GOT3 (cell line): Measurements from ENCODE around the gene OR14I1.

ENCODE experiments used
- DNase-seq: peaks from one replicate; lab custom pipeline; 2025; ENCODE audit warnings: mixed read lengths; lab: John Stamatoyannopoulos, UW

Gene OR14I1

DNA sequence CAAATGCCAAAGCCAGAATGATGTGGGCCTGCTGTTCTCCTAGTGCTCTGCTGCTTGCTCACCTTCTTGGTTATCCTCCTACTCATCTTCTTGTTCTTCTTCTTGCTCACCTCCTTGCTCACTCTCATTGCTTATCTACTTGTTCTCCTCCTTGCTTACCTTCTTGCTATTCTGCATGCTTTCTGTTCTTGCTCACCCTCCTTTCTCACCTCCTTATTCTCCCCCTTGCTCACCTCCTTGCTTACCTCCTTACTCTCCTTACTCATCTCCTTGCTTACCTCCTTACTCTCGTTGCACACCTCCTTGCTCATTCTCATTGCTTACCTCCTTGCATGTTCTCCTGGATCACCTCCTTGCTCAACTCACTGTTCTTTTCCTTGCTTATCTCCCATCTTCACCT is at the start of gene OR14I1:
Gene OR14I1, minus strand, starts transcription at position 53 of the 400 bp plus-strand sequence.
- no peak for DNase-seq

DNA sequence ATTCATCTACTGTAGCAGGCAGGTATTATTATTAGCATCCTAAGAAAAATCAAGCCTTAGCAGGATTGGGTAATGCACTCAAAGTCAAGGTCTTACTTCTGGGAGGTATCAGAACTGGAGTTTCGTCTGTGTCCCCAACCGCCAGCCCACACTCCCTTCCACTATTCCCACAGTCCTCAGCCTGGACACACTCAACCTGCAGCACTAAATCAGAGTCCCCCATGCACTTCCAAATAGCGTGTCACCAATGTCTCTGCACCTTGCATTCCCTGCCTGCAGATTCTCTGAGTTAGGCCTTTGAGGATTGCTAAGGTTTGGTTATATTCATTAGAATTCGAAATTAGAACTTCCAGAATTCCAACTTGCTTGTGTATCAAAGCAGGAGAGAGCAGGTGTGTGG is 49.1 kb upstream of the OR14I1 start:
- DNase-seq = no peak

DNA sequence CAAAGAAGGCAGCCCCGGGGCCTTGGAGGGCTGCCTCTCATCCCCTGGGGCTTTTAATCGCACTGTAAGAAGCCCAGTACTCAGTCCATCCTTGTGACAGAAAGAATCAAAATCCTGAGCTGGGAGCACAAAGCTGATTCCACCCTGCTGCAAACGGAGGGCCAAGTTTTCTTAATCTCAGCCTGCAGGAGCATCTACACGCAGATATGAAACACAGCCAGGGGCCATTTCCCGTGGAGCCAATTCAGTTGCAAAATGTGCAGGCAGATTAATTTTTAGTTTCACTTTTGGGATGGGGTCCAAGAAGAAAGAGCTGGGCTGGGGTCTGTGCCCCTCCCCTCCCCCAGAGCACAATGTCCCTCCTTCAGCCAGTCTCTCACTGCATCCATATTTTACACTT is 48.6 kb upstream of the OR14I1 start:
- no peak for DNase-seq

DNA sequence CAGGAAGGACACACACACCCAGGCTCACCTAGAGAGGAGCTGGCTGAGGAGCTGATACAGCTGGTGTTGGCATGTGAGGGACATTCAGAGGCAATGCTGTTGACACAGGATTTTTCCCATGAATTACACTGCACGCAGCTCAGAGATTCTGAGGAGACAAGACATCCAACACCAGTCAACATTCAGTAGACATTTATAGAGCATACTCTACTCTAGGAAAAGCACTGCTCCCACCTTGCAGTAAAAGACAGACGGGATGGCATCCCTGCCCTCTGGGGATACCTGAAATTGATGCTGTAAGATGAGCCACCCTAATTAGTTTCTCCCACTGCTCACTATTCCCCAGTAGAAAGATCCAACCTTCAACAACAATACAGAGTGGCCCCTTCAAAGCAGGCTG is 47.9 kb upstream of the OR14I1 start:
- DNase-seq = no peak

DNA sequence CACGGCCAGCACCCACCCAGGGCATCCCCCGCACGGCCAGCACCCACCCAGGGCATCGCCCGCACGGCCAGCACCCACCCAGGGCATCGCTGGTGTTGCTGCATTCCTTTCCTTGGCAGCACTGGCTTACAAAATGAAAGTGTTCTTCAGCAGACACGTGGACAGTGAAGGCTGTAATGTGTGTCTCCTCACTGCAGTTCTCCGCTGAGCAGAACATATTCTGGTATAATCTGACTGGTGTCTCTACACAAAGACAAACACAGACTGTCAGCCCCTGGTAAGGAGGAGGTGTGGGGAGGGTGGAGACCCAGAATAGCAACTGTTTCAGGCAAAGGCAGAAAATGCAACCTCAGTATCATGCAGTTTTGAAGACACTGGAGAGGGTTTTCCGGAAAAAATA is 45.6 kb upstream of the OR14I1 start:
- DNase-seq = no peak

DNA sequence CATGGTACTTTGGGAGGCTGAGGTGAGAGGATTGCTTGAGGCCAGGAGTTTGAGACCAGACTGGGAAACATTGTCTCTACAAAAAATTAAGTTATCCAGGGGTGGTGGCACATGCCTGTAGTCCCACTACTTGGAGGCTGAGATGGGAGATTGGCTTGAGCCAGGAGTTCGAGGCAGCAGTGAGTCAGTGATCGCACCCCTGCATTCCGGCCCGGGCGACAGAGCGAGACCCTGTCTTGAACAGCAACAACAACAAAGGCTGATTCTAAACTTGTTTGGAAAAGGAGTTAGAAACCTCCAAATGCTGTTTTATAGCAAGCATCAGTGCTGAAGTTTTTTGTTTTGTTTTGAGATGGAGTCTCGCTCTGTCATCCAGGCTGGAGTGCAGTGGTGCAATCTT is 38.3 kb upstream of the OR14I1 start:
- DNase-seq = no peak

DNA sequence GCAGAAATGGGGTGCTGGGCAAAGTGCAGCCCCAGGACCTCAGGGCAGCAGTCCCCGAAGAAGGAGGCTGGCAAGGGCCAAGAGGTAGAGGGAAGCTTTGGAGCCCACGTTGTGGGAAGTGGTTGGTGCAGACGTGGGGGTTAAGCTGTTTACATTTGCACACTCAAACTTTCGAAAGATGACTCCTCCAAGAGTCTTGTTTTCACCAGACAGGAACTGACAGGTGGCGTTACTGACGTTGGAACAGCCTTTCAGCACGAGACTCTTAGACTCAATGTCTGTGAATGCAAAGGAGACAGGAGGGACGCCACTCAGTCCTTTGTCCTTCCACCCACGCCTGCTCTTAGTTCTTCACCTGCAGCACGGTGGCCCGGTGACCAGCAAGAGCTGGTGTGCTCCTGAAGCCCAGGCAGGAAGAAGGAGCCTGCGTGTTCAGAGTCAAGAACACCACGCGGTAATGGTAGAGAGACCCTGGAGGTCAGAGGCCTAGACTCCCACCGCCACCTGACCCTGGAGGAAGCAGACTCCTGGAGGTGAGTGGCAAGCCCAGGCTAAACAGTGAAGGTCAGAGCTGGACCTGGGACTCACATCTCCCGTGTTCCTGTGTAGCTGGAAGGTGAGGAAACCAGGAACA is 37.1 kb upstream of the OR14I1 start:
- no peak for DNase-seq

DNA sequence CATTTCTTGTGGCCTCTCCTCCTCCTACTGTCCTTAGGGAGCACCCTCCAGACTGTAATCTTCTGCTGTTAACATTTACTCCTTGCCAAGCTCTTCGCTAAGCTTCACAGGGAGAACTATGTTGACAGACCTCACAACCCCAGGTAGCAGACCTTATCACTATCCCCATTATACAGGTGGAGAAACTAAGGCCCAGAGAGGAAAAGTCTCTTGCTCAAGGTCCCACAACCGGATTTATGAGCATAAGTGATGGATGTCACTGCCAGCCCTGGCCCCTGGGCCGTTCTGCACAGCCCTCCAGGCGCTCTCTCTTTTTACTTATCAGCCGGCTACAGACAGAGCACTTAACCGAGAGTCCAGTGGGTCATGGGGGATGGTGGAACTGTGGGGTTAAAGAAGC is 34.9 kb upstream of the OR14I1 start:
- no peak for DNase-seq

DNA sequence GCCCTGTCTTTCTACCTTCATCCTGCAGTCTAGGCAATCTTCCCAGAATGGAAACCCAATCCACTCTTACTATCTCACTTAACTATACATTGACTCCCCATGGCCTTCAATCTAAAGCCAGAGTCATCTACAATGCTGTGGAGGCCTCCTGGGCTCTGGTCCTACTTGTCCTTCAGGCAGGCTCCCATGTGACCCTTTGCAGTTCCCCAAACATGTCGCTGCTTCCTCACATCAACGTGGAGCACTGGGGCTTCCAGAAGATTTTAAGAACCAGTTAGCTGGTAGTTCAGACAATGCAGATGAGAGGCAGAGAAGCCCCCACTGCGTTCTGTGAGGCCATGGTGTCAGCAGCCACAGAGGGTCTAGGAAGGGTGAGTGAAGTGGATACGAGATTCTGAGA is 34.4 kb upstream of the OR14I1 start:
- DNase-seq = no peak

DNA sequence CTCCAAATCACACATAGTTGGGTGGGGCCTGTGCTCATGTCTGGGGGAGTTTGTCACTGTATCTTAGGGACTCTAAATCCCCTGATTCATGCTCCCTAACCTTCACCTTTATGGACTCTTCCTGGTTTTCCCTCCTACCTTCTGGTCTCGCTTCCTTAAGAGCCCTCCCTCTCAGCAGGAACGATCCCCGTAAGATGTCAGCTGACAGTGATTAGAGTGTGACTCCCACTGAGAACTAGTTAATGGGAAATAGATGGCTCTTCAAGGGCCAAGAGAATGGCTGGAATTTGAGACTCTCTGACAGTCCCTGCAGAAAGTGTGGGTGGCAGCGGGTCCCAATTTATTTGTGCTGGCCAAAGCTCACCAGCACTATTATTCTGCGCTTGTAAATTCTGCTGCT is 31.0 kb upstream of the OR14I1 start:
- DNase-seq = no peak

DNA sequence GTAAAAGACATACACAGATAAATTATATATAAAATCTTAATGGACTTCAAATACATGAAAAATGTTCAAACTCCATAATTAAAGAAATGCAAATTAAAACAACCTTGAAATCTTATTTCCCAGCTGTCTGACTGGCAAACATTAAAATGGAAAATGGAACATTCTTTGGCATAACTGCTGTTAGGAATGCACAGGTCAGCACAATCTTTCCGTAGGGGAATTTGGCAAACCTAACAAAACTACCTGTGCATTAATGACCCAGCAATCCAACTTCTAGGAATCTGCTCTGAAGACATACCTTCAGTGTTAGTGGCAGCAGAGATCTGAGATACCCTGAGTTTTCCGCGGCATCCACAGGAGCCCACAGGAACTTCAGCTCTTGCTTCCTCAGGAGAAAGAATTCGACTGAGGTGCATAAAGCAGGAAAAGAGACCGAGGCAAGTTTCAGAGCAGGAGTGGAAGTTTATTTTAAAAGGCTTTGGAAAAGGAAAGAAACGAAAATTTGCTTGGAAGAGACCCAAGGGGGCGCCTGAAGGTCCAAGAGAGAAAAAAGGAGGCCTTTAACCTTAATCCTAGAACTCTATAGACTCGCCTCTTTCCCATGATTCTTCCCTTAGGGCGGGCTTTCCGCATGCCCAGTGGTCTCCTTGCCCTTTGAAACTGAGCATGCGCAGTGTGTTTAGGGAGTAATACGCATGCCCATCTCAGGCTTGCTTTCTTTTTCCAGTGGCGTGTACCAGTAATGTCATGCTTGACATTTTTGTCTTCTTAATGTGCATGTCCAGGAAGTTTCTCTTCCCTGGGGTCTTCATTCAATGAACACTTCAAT is 28.2 kb upstream of the OR14I1 start:
- no peak for DNase-seq

DNA sequence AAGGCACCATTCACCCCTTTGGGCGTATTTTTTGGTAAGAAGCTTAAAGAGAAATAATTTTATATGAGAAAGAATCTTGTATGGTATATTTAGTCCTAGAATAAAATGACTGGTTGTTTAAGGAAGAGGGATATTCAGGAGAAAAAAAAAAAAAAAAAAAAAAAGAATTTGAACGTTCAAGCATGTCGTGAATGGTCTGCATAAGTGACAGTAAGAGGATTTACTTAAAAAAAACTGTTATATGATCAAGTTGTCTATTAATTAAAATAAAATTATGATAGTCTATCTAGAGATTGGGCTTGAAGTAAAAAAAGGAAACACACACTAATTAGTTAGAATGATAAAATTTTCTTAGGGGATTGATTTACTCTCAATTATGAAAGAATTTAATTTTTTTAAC is 11.7 kb upstream of the OR14I1 start:
- no peak for DNase-seq

DNA sequence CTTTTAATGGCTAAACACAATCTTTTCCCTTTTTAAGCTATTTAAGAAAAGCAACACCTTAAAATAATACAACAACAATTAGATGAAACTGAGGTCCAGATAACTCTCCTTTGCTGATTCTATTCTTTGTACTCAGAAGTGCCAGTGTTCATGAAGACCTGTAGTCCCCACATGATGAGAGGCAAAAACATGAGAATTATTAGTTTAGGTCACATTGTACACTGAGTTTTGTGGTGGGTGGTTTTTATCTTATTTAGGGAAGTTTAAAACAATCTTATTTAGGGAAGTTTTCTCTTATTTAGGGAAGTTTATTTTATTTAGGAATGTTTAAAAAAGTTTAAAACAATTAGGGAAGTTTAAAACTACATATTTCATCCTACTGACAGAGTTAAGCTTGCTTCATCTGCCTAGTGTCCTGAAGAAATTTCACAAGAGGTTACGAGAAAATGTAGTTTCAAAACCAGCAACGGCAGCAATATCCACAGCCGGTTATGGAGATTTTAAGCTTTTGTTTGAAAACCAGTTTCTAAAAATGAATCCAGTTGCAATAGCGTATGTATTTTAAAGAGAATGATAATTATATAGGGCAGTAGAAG is 7.8 kb upstream of the OR14I1 start:
- no peak for DNase-seq

DNA sequence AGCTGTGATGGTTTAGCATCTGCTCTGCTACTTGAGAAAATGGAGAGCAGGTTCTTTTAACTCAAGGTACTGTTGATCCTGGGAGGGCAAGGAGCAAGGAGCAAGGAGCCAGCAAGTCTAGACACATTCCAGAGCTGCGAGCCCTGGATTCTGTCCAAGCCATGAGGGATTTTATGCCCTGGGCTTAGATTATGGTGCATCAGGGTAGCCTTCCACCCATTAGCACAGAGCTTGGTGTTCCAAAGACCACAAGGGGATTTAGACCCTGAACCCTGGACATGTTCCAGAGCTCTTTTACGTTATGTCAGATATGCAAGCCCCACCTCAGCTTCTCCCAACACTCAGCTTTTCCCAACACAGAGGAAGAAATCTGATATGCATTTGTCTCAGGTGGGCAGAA is 2.0 kb upstream of the OR14I1 start:
- DNase-seq = no peak

DNA sequence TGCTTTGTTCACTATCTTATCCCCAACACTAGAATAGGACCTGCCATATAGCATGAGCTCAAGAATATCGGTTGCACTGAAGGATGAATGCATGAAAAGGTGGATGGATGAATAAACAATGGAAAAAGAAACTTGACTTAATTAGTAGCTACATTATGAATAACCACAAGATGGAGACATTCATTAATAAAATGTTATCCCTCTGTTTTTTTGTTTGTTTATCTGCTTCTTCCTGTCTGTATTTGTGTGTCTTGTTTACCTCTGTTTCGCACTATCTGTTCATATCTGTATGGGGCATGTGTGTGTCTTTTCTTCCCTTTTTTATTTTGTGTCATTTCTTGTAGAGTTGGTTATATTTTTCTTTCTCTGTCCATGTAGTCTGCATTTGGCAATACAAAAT is 1.1 kb upstream of the OR14I1 start:
- no peak for DNase-seq

DNA sequence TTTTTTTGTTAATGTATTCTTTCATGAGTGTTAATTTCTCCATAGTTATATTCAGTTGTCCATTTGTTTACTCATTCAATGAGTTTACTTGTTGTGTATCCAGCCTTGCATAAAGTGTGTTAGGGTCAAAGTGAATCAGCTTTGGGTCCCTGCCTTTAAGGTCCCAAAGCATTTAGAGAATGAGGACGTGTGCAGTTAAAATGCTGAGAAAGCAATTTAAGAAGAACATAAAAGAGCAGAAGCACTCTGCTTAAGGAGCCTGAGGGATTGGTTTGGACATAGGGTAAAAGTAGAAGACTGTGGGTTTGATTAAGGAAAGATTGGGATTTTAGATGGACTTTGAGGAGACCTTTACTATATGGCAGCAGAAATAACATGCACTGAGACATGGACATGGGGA is 3.5 kb downstream of the OR14I1 start:
- no peak for DNase-seq

DNA sequence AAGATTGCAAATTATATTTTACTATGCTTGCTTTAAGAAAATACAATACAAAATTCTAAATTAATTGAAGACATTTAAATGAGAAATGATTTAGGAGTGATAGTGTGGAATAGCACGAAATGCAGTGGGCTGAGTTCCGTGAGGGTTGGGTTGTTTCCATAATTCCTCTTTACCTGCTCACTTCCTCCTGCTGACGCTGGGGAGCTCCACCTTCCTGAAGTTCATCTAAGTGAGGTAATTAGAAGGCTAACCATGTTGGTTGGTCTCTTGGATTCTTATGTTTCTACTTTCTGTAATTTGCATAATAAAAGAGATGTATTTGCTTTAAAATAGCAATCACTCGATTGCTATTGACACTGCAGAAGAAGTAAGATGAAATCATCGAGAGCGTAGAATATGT is 4.7 kb downstream of the OR14I1 start:
- DNase-seq = no peak

DNA sequence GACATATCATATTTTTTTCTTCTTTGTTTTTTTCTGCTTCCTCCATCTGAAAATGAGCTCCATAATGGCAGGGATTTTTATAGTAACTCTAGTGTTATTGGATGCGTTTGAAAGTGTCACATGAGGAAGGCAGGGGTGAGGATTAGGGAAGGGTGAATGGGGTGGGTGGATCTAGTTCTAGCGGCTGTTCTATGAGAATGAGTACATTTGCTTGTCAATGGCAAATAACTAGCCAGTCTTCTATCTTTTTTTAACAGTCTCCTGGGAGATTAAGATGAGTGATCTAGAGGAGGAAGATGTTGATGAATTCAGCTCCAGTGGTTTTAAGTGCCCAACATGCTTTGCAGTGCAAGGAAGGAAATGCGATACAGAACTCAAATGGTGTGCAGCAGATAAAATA is 5.8 kb downstream of the OR14I1 start:
- no peak for DNase-seq

DNA sequence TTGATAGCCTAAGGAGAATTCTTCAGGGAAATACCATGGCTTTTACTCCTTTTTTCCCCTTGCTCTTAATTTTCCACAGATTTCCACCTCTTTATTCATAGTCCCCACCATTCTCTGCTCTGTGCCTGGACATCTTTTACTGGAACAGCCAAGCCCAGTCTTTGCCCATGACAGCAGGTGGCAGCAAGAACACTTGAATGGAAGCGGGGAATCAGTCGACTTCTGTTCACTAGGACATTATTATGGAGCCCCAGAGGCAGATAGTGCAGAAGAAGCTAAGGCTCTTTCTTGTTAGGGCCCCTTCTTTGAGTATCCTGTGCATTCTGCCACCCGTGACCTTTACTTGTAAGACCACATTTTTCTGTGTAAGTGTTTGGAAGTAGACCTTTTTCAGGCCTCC is 6.3 kb downstream of the OR14I1 start:
- no peak for DNase-seq

DNA sequence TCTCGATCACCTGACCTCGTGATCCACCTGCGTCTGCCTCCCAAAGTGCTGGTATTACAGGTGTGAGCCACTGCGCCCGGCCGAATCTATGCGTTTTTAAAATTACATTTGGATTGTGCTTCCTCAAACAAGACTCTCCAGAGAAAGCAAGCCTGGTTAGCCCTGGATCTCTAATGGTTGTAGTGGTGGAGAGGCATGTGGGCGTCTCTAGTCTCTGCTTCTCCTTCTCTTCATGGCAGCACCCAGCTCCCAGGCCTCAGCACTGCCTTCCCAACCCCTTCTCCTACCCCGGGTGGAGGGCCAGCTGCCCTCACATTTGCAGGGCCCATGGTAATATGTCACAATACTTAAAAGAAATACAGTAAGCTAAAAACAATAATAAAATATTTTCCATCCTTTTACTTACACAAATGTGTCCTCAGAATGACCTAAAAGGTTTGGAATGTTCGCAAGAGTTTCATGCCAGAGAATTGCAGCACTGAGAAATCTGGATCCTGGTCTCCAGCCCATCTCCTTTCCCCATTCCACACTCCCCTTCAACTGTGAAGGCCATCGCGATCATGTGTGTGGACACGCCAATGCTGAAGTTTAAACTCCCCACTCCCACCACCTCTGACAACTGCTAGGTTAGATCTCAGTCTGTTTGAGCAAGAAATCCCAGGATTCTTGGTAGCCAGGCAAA is 7.0 kb downstream of the OR14I1 start:
- DNase-seq = no peak

DNA sequence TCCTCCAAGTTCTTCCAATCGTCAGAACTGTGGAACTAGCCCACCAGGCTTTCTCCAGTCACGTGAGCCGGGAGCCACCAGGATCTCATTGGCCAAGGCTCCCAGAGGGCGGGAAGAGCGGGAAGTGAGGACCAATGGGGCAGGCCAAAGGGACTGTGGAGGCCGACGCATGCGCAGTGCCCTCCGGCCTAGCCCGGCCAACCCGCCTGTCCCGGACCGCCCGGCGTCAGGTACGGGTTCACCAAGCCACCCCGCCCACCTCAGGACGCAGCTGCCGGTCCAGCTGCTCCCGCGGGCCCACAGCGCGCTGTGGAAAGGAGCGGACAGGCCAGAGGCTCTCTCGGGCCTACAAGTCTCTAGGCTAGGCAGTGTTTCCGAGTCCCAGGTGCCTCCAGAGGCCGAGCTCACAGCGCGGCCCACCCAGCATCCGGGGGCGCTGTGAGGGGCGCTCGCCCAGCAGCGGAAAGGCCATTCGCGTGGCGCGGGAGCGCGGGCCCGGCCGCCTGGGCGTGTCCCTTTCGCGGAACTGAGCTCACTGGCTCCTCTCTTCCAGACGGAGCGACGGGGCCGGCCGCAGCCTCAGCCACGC is 10.9 kb downstream of the OR14I1 start:
- DNase-seq = no peak

DNA sequence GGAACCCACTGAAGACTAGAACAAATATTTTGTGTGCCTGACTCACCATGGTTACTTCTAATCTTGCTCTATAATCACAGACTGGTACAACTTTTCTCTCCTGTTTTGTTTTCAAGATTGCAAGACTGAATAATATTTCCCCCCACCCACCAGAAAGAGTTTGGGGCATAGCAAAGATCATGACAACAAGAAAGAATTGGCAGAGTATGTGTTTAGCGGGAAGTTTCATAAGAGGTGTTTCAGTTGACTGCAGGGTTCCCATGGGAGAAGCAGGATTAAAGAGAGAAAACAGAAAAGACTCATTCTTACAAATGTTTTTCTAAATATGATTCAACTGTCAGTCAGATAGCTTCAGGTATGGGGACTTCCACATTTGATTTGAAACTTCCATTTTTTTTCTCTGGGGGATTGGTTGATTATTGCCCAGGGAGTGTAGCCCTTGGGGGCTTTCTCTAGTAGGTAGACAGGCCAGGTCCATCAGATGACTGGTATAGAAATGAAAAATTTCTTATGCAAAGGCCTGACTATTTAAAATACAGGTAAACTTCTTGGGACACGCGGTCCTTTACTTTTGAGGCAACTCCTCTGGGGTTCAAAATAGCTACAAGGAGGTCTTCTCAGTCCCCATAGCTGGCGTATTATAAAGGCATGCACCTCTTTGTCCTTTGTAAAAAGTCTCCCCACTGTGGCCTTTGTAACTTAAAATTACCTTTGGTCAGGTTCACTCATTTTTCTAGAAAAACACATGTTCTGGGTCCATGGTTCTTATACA is 13.9 kb downstream of the OR14I1 start:
- DNase-seq = no peak
